ENCODE results near the gene LRRN4.
"Not testable (repeated sequence)": the region's sequence is repeated elsewhere in the genome, so short reads cannot be mapped to it uniquely, and the experiment has no call there.

The LRRN4 gene

DNA sequence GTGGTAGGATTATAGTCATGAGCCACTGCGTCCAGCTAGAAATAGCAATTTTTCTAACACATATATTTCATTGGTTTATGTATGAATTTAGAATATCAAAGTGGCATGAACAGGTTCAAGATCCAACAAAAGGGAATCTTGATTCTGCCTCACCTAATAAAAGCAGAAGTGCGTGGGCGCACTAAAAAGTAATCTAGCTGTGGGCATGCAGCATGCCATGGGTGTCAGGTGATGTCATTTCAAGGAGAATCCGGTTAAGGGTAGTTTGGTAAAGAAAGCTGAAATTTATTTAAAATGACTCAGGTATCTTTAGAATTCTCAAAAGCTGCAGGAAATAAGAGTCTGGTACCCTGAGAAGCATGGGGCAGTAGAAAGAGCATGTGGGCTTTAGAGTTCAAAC is 17.6 kb downstream of the LRRN4 start:
- DNase-seq (ENCODE audit: extremely low spot score, insufficient read length, low read depth) (no peak), FAIRE-seq (no peak)

DNA sequence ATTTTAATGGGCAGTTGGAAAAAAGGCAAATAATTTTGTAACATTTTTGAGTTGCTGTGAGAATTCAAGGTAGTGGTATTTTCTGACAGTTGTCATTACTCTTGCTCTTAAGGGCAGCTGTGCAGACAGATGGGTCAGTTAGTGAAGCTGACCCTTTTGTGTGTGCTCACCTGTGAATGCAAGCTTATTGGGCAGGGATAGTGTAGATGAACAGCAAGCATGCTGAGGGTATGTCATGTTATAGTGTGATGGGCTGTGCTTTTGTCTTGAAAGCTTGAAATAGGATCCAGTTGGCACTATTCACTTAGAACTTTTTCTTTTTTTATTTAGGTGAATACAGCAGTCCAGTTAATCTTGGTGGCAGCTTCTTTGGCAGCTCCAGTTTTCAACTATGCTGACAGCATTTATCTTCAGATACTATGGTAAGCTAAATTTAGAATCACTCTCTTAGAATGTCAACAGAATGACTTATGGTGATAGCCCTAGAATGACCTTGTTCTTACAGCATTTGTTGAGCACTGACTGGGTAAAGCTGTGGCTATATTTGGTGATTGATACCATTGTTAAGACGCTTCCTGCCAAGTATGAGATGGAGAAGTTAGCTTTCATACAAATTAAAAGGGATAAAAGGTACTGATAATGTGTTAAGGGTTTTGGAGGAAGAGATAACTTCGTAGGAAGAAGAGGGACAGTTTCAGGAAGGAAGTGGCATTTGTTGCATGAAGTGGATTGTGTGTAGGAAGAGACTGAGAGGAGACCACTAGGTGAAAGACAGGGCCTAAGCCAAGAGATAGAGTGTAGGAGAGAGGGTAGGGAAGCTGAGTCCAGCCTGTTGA is 19.5 kb downstream of the LRRN4 start:
- DNase-seq (ENCODE audit: extremely low spot score, insufficient read length, low read depth) (no peak), FAIRE-seq (no peak)

DNA sequence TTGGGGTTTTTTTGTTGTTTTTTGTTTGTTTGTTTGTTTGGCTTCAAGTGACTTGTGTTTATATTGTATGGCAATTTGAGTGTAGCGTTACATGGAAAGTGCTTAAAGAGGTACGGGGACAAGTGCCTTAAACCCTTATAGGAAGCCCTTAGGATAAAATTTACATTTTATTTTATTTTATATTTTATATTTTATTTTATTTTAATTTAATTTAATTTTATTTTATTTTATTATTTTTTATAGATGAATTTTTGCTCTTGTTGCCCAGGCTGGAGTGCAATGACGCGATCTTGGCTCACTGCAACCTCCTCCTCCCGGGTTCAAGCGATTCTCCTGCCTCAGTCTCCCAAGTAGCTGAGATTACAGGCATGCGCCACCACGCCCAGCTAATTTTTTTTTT is 21.0 kb downstream of the LRRN4 start:
- FAIRE-seq; DNase-seq (ENCODE audit: extremely low spot score, insufficient read length, low read depth): not testable (repeated sequence)

DNA sequence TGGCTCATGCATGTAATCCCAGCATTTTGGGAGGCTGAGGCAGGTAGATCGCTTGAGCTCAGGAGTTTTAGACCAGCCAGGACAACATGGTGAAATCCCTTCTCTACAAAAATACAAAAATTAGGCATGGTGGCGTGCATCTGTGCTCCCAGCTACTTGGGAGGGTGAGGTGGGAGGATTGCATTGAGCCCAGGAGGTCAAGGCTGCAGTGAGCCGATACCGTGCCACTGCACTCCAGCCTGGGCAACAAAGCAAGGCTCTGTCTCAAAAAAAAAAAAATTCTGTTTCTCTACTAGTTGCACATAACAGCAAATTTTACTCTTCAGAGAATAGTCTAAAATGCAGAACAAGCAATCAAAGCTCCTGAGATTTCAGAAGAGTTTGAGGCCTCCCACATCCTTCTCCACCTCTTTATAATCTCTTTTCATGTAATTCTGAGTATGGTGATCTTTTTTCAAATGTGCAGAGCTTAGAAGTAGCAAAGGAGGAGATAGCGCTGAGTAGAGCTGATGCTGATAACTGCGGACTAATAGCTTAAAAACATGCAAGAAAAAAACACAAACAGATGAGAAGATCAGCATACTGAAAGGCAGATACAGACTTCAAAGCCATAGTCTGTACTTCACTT is 23.3 kb downstream of the LRRN4 start:
- no peak for FAIRE-seq

DNA sequence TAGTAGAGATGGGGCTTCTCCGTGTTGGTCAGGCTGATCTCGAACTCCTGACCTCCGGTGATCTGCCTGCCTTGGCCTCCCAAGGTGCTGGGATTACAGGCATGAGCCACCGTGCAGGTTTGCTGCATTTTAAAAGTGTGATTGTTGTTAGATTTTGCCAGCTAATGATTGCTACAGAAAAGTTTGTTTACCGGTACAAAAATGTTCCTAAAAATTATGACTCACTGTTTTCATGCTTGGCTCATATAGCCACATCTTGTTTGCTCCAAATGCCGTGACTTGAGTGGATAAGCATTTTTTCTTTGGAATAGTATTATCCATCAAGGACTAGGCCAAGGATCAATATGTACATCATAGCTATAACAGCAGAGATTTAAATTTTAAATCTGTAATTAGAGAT is 24.3 kb downstream of the LRRN4 start:
- no peak for FAIRE-seq
- DNase-seq (ENCODE audit: extremely low spot score, insufficient read length, low read depth), result no peak

More for the DNA sequence above, 23.3 kb downstream of the LRRN4 start:
- DNase-seq (ENCODE audit: extremely low spot score, insufficient read length, low read depth), result no peak

DNA sequence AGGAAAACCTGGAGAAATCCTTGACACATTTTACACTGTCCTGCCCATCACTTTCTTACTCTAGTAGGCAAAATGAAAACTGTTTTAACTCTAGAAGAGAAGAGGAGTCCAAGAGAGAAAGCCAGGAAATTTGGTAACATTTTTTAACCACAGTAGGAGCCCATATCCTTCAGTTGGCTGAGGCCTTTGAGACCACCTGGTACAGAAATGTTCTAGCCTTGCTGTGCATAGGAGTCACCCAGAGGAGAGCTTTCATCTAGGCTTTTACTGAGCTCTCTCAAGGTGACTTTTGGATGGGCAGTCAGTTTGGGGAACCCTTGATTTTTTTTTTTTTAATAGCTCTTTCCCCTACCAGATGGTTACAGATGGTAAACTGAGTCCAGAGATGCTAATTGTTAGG is 25.0 kb downstream of the LRRN4 start:
- FAIRE-seq, result no peak

DNA sequence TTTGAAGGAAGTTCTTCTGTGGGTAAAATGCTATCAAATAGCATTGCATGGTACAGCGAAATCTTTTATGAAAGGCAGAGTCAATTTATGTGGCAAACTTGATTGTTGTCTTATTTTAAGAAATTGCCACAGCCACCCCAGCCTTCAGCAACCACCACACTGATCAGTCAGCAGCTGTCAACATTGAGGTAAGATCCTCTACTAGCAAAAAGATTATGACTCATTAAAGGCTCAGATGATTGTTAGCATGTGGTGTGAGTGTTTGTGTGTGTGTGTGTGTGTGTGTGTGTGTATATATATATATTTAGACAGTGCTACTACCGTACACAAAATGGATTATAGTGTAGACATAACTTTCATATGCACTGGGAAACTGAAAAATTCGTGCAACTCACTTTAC is 27.8 kb downstream of the LRRN4 start:
- DNase-seq (ENCODE audit: extremely low spot score, insufficient read length, low read depth) (no peak), FAIRE-seq (no peak)

More for the DNA sequence above, 25.0 kb downstream of the LRRN4 start:
- DNase-seq (ENCODE audit: extremely low spot score, insufficient read length, low read depth), result no peak

DNA sequence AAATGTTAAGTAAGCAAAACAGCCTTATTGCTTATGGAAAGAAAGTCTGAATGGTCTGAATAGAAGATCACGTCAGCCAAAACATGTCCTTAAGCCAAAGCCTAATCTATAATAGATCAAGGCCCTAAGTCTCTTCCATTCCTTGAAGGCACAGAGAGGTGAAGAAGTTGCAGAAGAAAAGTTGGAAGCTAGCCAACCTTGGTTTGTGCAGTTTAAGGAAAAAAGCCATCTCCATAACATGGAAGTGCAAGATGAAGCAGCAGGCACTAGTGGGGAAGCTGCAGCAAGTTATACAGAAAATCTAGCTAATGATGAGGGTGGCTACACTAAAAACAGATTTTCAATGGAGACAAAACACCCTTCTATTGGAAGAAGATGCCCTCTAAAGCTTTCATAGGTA is 29.1 kb downstream of the LRRN4 start:
- no peak for FAIRE-seq
- no peak for DNase-seq (ENCODE audit: extremely low spot score, insufficient read length, low read depth)

DNA sequence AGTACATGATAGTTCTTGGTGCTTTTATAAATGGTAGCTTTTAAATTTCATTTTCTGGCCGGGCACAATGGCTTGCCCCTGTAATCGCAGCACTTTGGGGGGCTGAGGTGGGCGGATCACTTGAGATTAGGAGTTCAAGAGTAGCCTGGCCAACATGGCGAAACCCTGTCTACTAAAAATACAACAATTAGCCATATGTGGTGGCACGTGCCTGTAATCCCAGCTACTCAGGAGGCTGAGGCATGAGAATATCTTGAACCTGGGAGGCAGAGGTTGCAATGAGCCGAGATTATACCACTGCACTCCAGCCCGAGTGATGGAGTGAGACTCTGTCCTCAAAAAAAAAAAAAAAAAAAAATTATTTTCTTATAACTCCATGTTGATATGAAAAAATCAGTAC is 36.0 kb downstream of the LRRN4 start:
- FAIRE-seq (no peak), DNase-seq (ENCODE audit: extremely low spot score, insufficient read length, low read depth) (no peak)

DNA sequence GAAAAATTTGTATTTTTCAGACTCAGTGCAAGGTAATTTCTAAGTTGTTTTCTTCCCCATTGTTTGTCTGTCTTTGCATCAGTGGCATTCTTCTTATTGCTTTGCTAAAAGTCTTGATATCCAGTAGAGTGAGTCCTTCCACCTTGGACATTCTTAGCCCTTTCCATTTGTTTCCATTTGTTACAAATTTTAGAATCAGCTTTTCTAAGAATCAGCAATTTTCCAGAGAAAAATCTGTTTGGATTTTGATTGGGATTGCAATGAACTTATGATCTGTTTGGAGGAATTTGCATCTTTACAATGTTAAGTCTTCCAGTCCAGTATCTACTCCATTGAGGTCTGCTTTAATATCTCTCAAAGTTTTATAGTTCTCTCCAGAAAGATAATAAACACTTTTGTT is 36.4 kb downstream of the LRRN4 start:
- DNase-seq (ENCODE audit: extremely low spot score, insufficient read length, low read depth), result no peak
- no peak for FAIRE-seq

DNA sequence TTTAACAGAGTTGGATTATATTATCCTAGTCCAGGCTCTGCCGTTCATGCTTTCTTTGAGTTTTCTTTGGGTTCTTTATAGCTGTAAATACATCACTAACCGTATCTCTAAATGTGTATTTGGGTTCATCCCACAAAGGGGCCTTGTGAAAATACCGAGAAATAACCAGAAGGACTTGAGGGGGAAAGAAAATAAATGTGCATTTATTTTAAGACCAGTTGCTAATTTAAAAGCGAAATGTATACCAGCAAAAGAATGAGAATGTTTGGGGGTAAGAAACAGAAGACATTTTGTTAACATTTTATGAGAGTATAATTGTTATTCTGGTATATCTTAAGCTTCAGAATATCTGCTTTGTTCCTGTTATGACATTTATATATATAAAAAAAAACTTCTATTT is 38.9 kb downstream of the LRRN4 start:
- FAIRE-seq (no peak), DNase-seq (ENCODE audit: extremely low spot score, insufficient read length, low read depth) (no peak)

DNA sequence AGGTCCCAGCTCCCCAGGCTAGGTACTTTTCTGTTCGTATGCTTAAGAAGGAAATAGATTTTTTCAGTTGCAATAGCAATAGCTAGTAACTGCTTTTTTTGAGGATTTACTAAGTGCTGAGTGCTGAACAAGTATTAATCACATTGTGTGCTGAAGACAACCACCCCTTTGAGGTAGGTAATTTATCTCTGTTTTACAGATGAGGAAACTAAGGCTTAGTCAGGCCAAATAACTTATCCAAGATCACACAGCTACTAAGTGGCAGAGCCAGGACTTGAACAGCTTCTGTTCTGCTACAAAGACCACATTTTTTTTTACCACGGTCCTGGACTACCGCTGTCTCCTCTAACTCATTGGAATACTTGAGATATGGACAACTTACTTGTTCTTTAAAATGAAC is 39.8 kb downstream of the LRRN4 start:
- no peak for FAIRE-seq
- DNase-seq (ENCODE audit: extremely low spot score, insufficient read length, low read depth), result no peak

DNA sequence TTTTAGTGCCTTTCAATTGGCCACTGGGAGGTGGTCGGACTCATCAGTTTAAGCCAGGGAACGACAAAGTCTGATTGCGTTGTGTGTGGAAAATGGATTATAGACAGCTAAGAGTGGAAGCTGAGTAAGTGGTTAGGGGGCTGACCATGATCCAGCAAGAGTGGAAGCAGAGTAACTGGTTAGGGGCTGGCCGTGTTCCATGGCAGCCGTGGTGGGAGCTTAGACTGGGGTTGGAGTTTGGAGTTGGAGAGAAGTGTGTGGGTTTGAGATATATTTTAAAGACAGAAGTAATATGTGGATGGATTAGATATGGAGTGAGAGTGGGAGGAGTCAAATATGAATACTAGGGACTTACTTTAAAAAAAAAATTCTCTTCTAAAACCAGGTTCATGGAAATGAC is 41.7 kb downstream of the LRRN4 start:
- DNase-seq (ENCODE audit: extremely low spot score, insufficient read length, low read depth) (no peak), FAIRE-seq (no peak)

DNA sequence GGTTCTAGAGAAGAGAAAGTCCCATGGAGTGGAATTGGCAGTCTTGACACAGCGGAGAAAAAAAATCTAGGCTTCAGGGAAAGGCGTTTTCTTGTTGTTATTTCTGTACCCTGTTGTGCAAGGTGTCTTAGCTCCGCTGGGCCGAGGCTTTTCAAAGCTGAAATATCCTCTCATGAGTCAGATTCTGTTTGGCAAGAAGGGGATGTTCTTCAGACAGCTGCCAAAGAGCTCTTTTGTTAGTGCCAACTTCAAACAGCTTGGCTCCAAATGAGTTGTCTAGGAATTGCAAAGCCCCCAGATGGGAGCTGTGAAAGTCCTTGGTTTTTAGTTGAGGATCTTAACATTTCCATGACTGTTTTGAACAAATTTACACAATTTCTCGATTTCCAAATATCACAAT is 45.6 kb downstream of the LRRN4 start:
- FAIRE-seq, result no peak

DNA sequence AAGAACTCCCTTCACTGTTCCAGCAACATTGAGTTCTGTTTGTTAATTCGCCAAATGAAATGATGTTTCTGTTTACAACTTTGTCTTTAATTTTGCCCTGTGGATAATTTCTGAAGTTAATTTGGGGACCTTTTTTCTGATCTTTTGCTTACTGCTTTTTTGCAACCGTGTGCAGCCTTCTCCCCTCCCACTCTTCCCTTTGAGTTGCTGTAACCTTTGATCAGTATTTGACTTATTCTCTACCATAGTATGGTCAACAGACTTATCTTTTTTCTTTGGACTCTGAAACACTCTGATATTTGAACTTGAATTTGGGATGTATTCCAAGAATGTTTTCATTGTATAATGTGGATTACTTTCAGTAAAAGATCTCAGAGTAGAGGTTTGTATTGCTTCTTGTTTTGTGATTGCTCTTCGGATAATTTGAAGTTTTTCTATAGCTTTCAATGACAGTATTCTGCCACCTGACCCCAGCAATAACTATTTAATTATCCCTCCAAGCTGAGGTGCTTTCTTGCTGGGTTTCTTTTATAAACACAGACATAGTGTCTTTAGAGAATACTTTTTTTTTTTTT is 46.2 kb downstream of the LRRN4 start:
- FAIRE-seq (peak; percentile 41), DNase-seq (ENCODE audit: extremely low spot score, insufficient read length, low read depth) (no peak)

More for the DNA sequence above, 45.6 kb downstream of the LRRN4 start:
- no peak for DNase-seq (ENCODE audit: extremely low spot score, insufficient read length, low read depth)

DNA sequence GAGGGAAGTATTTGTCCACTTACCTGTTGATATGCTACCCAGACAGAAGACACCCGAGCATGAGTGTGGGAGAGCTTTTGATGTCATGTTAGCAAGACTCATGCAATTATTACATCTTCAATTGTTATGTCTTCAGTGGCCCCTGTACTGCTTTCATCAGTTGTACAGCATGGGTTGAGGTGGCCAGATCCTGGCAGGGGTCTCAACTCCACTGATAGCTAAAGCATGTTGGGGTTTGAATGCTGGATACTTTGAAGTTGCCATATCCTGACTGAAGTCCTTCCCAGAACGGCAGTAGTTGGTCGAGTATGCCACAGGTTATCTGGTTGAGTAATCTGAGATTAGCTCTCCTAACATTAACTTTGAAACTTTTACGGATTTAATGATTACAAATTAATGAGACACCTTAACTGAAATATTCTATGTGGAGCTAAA is 46.7 kb downstream of the LRRN4 start:
- FAIRE-seq, result peak; percentile 49
- DNase-seq (ENCODE audit: extremely low spot score, insufficient read length, low read depth), result no peak

DNA sequence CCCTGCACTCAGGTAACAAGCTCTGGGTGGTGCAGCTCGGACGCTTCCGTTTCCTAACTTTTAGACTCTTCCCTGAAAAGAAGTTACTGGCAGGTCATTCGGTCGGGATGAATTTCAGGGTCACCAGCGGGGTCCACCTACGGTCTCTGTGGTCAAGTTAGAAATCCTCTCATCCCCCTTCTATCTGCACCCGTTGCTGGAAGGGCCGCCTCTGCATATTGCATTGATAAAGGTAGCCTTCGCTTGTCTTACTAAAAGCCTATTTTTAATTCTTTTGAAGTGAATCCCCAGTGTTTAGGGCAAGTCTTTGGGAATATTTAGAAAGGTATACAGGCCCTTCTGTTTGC is 47.3 kb downstream of the LRRN4 start:
- DNase-seq (ENCODE audit: extremely low spot score, insufficient read length, low read depth), result no peak

DNA sequence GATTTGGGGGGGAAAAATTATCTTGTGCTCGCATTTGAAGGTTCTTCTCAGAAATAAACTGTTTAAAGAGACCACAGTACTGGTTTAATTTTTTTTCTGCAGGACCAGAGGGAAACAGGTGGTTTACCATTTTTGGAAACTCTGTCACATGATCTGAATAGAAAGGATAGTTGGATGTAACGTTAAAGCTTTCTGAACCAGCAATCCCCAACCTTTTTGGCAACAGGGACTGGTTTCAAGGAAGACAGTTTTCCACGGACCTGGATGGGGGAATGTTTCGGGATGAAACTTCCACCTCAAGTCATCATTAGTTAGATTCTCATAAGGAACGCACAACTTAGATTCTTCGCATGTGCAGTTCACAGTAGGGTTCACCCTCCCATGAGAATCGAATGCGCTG is 53.0 kb downstream of the LRRN4 start:
- no peak for FAIRE-seq

More for the DNA sequence above, 47.3 kb downstream of the LRRN4 start:
- FAIRE-seq, result no peak

DNA sequence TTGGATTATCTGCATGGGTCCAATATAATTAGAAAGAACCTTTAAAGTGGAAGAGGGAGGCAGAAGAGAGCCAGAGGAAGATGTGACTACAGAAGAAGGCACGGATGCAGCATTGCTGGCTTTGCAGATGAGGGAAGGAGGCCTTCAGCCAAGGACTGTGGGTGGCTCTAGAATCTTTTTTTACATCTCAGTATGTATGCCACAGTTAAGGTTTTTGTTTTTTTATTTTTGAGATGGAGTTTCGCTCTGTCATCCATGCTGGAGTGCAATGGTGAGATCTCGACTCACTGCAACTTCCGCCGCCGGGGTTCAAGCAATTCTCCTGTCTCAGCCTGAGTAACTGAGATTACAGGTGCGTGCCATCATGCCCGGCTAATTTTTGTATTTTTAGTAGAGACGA is 54.1 kb downstream of the LRRN4 start:
- no peak for FAIRE-seq
- no peak for DNase-seq (ENCODE audit: extremely low spot score, insufficient read length, low read depth)

More for the DNA sequence above, 53.0 kb downstream of the LRRN4 start:
- no peak for DNase-seq (ENCODE audit: extremely low spot score, insufficient read length, low read depth)

DNA sequence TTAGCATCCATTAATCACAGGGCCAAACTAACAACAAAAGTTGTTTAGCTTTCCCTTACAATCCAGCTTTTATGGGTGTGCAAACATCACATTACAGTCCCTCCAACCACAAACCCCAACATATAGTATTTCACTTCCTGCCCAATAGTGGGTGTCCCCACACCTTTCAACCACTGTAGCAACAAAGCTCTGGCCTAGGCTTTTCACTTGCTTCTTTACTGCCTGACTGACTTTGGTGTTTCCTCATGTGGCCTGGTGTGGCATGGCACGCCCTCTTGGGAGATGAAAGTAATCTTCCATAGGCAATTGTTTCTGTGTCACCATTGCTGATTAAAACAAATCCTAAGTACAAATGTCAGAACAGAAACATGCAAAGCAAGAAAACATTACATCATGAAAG is 57.1 kb downstream of the LRRN4 start:
- DNase-seq (ENCODE audit: extremely low spot score, insufficient read length, low read depth), result peak; percentile 22
- peak; percentile 93 for FAIRE-seq
